GM21423 (cell line): ENCODE measurements around the gene HHLA2.

ENCODE experiments used
- ATAC-seq: cut with Tn5 transposase; IDR thresholded peaks from one replicate; pipeline ENCODE4 v1.9.1; 2021; ENCODE audit warnings: mild to moderate bottlenecking, moderate library complexity; ENCODE audit not compliant: unreplicated experiment

The HHLA2 gene

GRCh38 chr3:108412121-108412750 lies 115.9 kb downstream of the HHLA2 start:
- no peak for ATAC-seq

- ATAC-seq, result no peak
Observed at GRCh38 chr3:108414007-108414406, 117.7 kb downstream of the HHLA2 start.

- no peak for ATAC-seq
Observed at GRCh38 chr3:108415661-108416060, 119.3 kb downstream of the HHLA2 start.

- ATAC-seq, result no peak
Observed at GRCh38 chr3:108416111-108416869, 119.9 kb downstream of the HHLA2 start.

- ATAC-seq, result no peak
Observed at GRCh38 chr3:108420926-108421325, 124.6 kb downstream of the HHLA2 start.
